RWPE2 (cell line): ENCODE data around the gene POLDIP2.

Source experiments
- ATAC-seq: fragments of 200-7000 bp; cut with Tn5 transposase; 3 replicates; pipeline ENCODE4 v1.9.1; 2021; ENCODE audit warnings: low read depth
- DNase-seq: peaks from one replicate; pipeline ENCODE4 v3.0.0-alpha.2; 2020; ENCODE audit warnings: low spot score
- H3K27ac ChIP-seq: fragments of 450-650 bp; 2 replicates; pipeline ENCODE4 v1.5.1; 2017; ENCODE audit warnings: mild to moderate bottlenecking; ENCODE audit not compliant: poor library complexity, severe bottlenecking
- H3K27me3 ChIP-seq: fragments of 250-450 bp; sonication (Bioruptor Pico); 2 replicates; pipeline ENCODE4 v1.5.1; 2021; ENCODE audit warnings: mild to moderate bottlenecking, moderate library complexity; ENCODE audit not compliant: insufficient read depth, poor library complexity, severe bottlenecking
- H3K36me3 ChIP-seq: fragments of 250-450 bp; sonication (Bioruptor Pico); 2 replicates; pipeline ENCODE4 v1.5.1; 2020; ENCODE audit warnings: low read depth, mild to moderate bottlenecking, moderate library complexity
- H3K4me1 ChIP-seq: fragments of 250-450 bp; sonication (Bioruptor Pico); 2 replicates; pipeline ENCODE4 v1.5.1; 2021; ENCODE audit warnings: mild to moderate bottlenecking, moderate library complexity; ENCODE audit not compliant: insufficient read depth, poor library complexity, severe bottlenecking
- H3K4me3 ChIP-seq: fragments of 250-450 bp; sonication (Bioruptor Pico); 2 replicates; pipeline ENCODE4 v1.5.1; 2021; ENCODE audit warnings: mild to moderate bottlenecking, moderate library complexity; ENCODE audit not compliant: severe bottlenecking
- H3K9me3 ChIP-seq: fragments of 250-450 bp; sonication (Bioruptor Pico); 2 replicates; pipeline ENCODE4 v1.5.1; 2021; ENCODE audit warnings: mild to moderate bottlenecking, moderate library complexity; ENCODE audit not compliant: severe bottlenecking
- CTCF ChIP-seq: fragments of 450-650 bp; IDR thresholded peaks from one replicate; pipeline ENCODE4 v1.5.1; 2017; ENCODE audit warnings: mild to moderate bottlenecking, moderate library complexity; ENCODE audit not compliant: poor library complexity, severe bottlenecking

Gene POLDIP2

GRCh38 chr17:28404461-28404811, 47.1 kb upstream of the POLDIP2 start:
- H3K9me3 ChIP-seq: no peaks in the 10 kb centered on the region
- DNase-seq (no peak), ATAC-seq (no peak)
- H3K27ac ChIP-seq: no peak overlapping the region
- H3K4me1 ChIP-seq: peaks cover 29% of the 10 kb centered on the region
- H3K4me3 ChIP-seq: no peak overlapping the region
- no peaks in the 10 kb centered on the region for H3K27me3 ChIP-seq
- H3K36me3 ChIP-seq: peaks cover 53% of the 10 kb centered on the region
- no peak for TF ChIP-seq CTCF

- Histone ChIP-seq H3K4me1 (peaks cover 25% of the 10 kb centered on the region), H3K9me3 (no peaks in the 10 kb centered on the region), H3K27me3 (no peaks in the 10 kb centered on the region), H3K27ac (no peak overlapping the region), H3K4me3 (no peak overlapping the region), H3K36me3 (peaks cover 57% of the 10 kb centered on the region)
- ATAC-seq: no peak
- no peak for TF ChIP-seq CTCF
- no peak for DNase-seq
These were observed 46.7 kb upstream of the POLDIP2 start for GRCh38 chr17:28404007-28404406.

- TF ChIP-seq CTCF: no peak
- no peak for ATAC-seq
- H3K27me3 ChIP-seq: no peaks in the 10 kb centered on the region
- no peak for DNase-seq
- H3K27ac ChIP-seq: no peak overlapping the region
- H3K4me3 ChIP-seq: no peak overlapping the region
- peaks cover 14% of the 10 kb centered on the region for H3K4me1 ChIP-seq
- peaks cover 64% of the 10 kb centered on the region for H3K36me3 ChIP-seq
- no peaks in the 10 kb centered on the region for H3K9me3 ChIP-seq
These were observed 45.5 kb upstream of the POLDIP2 start for GRCh38 chr17:28402844-28403243.

- Histone ChIP-seq H3K27me3 (no peaks in the 10 kb centered on the region), H3K36me3 (peaks cover 64% of the 10 kb centered on the region), H3K9me3 (no peaks in the 10 kb centered on the region), H3K4me3 (no peak overlapping the region), H3K4me1 (peaks cover 10% of the 10 kb centered on the region), H3K27ac (no peak overlapping the region)
- no peak for DNase-seq
- no peak for ATAC-seq
- no peak for TF ChIP-seq CTCF
These were observed 44.9 kb upstream of the POLDIP2 start for GRCh38 chr17:28402224-28402630.

DNA sequence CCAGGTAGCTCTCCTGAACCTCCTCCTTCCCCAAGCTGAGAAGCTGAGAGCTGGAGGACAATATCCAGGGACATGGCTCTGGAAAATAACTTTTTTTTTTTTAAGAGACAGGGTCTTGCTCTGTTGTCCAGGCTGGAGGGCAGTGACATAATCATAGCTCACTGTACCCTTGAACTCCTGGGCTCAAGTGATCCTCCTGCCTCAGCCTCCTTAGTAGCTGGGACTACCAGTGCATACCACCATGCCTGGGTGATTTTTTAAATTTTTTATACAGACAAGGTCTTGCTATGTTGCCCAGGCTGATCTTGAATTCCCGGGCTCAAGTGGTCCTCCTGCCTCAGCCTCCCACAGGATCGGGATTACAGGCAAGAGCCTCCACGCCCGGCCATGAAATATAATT, 42.5 kb upstream of the POLDIP2 start:
- no peak for TF ChIP-seq CTCF
- Histone ChIP-seq H3K36me3 (peaks cover 61% of the 10 kb centered on the region), H3K4me3 (no peak overlapping the region), H3K27ac (no peak overlapping the region), H3K9me3 (no peaks in the 10 kb centered on the region), H3K27me3 (no peaks in the 10 kb centered on the region), H3K4me1 (no peaks in the 10 kb centered on the region)
- ATAC-seq: no peak
- no peak for DNase-seq
